MCF 10A (cell line): ENCODE results near the gene CIRBP. TPM values are rescaled to one million over a fixed set of nuclear protein-coding genes. Genes with fewer than 3 reads are reported as not detected.
A peak's percentile ranks its signal among the peaks of the same experiment; 100 is the strongest.

Source experiments
- BruUV-seq: library from RNA; stranded (reverse); fragments of 400-500 nt; replicated peaks from 2 replicates; lab custom pipeline; 2021; lab: Mats Ljungman, UMichigan
- CTCF ChIA-PET: fragments of 300-600 bp; sonication (Branson Sonifier 250); formaldehyde crosslinking; extraction: SDS; loops from one replicate; lab custom pipeline; 2021; ENCODE audit warnings: antibody characterized with exemption, inconsistent platforms; lab: Yijun Ruan, JAX
- POLR2A ChIA-PET: fragments of 300-600, 350-650 bp; sonication (Branson Sonifier 250); formaldehyde crosslinking; extraction: SDS; loops from one replicate; lab custom pipeline; 2020; ENCODE audit warnings: antibody characterized with exemption, inconsistent platforms; lab: Yijun Ruan, JAX
- DNase-seq: peaks from one replicate; pipeline ENCODE4 v3.0.0-alpha.2; 2018; ENCODE audit not compliant: unreplicated experiment
- H3K27ac Mint-ChIP-seq: one replicate; pipeline ENCODE4 v1.8.0; 2022; ENCODE audit warnings: mild to moderate bottlenecking, low read depth, mixed read lengths; ENCODE audit not compliant: unreplicated experiment
- H3K27me3 Mint-ChIP-seq: one replicate; pipeline ENCODE4 v1.8.0; 2022; ENCODE audit warnings: mixed read lengths; ENCODE audit not compliant: insufficient read depth, unreplicated experiment
- H3K36me3 Mint-ChIP-seq: one replicate; pipeline ENCODE4 v1.8.0; 2022; ENCODE audit warnings: mild to moderate bottlenecking, moderate library complexity, mixed read lengths; ENCODE audit not compliant: insufficient read depth, unreplicated experiment
- H3K4me1 Mint-ChIP-seq: one replicate; pipeline ENCODE4 v1.8.0; 2022; ENCODE audit warnings: mixed read lengths; ENCODE audit not compliant: insufficient read depth, unreplicated experiment
- H3K4me3 Mint-ChIP-seq: one replicate; pipeline ENCODE4 v1.8.0; 2022; ENCODE audit warnings: mild to moderate bottlenecking, moderate library complexity, mixed read lengths; ENCODE audit not compliant: unreplicated experiment
- H3K9me3 Mint-ChIP-seq: one replicate; pipeline ENCODE4 v1.8.0; 2022; ENCODE audit warnings: mixed read lengths; ENCODE audit not compliant: unreplicated experiment
- CTCF ChIP-seq: fragments of 200-600 bp; IDR thresholded peaks from one replicate; pipeline ENCODE4 v1.8.0; 2022; ENCODE audit warnings: antibody characterized with exemption, mild to moderate bottlenecking; ENCODE audit not compliant: unreplicated experiment
- intact Hi-C: fragments of 100-400 bp; cut with micrococcal nuclease; formaldehyde crosslinking; loops from 2 replicates; pipeline ENCODE4 v1.14.1; 2022
- total RNA-seq: library from RNA; stranded (reverse); gene quantifications from 2 replicates; pipeline ENCODE4 v1.2.3, GENCODE V29; 2022

CIRBP gene
- total RNA-seq, 1 experiment from 2014 or later = 362 TPM

DNA sequence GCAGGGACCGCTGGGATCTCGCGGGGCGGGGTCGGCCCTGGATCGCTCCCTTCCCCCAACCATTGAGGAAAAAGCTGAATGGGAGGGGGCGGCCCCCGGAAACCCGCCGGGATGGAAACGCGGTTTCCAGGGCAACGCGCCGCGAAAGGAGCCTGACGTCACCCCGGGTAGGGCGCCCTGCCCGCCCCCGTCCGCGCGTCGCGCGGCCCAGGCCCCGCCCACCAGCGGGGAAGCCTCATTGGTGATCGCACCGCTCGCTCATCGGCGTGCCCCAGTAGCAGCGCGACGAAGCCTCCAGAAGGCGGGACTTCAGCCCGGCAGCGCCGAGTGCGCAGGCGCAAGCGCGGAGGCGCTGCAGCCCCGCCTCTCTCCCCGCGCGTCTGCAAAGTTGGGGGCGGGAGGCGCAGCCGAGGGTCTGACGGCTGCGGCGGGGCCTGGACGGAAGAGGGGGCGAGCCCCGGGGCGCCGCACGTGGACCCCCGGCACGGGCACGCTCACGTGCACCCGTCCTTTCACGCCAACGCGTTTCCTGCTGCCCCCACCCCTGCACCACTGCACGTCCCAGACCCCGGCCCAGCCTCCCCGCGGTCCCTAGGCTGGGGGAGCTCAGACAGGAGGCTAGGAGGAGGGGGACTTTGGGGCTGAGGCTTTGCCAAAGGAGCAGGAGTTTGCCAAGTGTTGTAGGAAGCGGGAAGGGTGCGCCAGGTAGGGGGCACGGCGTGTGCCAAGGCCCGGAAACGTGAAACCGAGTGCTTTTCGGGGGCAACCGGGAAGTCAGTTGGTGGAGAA, 8.2 kb upstream of the CIRBP start:
- ChIA-PET POLR2A (interaction anchor here (1.5 to 3.7 kb wide), 5 partner anchors 8 to 17 kb away, joined by 3 to 58 read pairs (median 21); partner anchors contain the start of genes CIRBP and FAM174C), CTCF (interaction anchor here (0.7 to 4.4 kb wide), 3 partner anchors 16 to 280 kb away, joined by 3 to 25 read pairs (median 3); no protein-coding TSS in a partner anchor)
- H3K27me3 Mint-ChIP-seq = no peaks in the 10 kb centered on the region
- H3K9me3 Mint-ChIP-seq = no peaks in the 10 kb centered on the region
- no TSS peak for BruUV-seq
- H3K36me3 Mint-ChIP-seq = peaks cover 45% of the 10 kb centered on the region
- TF ChIP-seq CTCF = no peak
- peaks cover 38% of the 10 kb centered on the region for H3K4me1 Mint-ChIP-seq
- peak overlapping the region; percentile 94 for H3K27ac Mint-ChIP-seq
- DNase-seq = peak; percentile 96
- H3K4me3 Mint-ChIP-seq = peak overlapping the region; percentile 71
- intact Hi-C loops = no loop called here

GRCh38 chr19:1261538-1261797, 7.7 kb upstream of the CIRBP start:
- Mint-ChIP-seq H3K4me3 (peak overlapping the region; percentile 71), H3K27ac (peak overlapping the region; percentile 94), H3K27me3 (no peaks in the 10 kb centered on the region), H3K9me3 (no peaks in the 10 kb centered on the region), H3K36me3 (peaks cover 42% of the 10 kb centered on the region), H3K4me1 (peaks cover 38% of the 10 kb centered on the region)
- POLR2A ChIA-PET = interaction anchor here (0.9 to 3.7 kb wide), 6 partner anchors 8 to 17 kb away, joined by 3 to 58 read pairs (median 14); partner anchors contain the start of genes CIRBP and FAM174C
- DNase-seq = no peak
- intact Hi-C loops = no loop called here
- TF ChIP-seq CTCF = peak; percentile 10
- CTCF ChIA-PET = interaction anchor here (0.7 to 4.4 kb wide), 3 partner anchors 17 to 280 kb away, joined by 3 to 25 read pairs (median 3); no protein-coding TSS in a partner anchor
- no TSS peak for BruUV-seq

DNA sequence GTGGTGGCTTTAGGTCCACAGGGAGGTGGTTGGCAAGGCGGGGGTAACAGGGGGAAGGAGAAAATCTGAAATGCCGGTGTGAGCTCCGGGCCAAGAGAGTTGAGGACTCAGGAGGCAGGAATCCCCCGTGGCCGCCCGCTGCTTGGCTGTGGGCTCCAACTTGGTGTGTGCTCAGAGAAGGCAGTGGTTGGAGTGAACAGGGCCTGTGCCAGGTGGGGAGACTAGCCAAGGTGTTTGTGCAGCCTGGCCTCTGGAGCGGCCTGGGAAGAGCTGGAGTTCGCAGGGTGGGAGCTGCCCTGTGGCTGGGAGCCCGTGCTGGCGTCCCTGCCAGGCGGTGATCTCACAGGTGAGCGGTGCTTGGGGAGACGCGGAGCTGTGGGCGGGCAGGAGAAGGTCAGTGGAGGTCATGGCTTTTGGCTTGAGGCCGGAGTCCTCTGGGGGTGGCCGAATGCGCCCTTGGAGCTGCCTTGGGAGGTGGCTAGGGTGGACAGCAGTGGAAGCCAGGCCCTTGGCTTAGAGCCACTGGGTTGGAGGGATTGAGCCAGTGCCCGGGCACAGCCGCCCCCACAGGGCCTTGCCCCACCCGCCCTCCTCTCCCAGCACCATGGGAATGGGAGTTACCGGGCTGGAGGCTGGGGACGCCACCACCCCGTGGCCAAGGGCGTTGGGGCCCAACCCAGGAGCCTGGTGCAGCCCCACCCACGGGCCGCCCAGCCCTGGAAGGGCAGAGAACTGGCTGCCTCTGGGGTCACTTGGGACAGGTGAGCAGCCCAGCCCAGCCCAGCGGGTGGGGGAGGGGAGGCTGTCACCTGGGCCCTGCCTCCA, 7.1 kb upstream of the CIRBP start:
- ChIA-PET POLR2A (interaction anchor here (0.6 to 3.7 kb wide), 9 partner anchors 7 to 232 kb away, joined by 3 to 58 read pairs (median 7); partner anchors contain the start of genes ATP5F1D, CIRBP and FAM174C), CTCF (interaction anchor here (0.7 to 4.4 kb wide), 4 partner anchors 17 to 281 kb away, joined by 3 to 25 read pairs (median 3); no protein-coding TSS in a partner anchor)
- Mint-ChIP-seq H3K9me3 (no peaks in the 10 kb centered on the region), H3K27ac (peak overlapping the region; percentile 94), H3K36me3 (peaks cover 37% of the 10 kb centered on the region), H3K27me3 (no peaks in the 10 kb centered on the region), H3K4me1 (peaks cover 38% of the 10 kb centered on the region), H3K4me3 (peak overlapping the region; percentile 71)
- intact Hi-C loops = no loop called here
- no TSS peak for BruUV-seq
- peak; percentile 90 for DNase-seq
- no peak for TF ChIP-seq CTCF
